A673 (cell line): ENCODE data around the gene ACAD9.

Experiments
- CTCF ChIP-seq: fragments of 300-800, 200-600 bp; sonication (generic); conservative IDR thresholded peaks from 2 replicates; pipeline ENCODE4 v1.5.1; 2017; ENCODE audit warnings: low read depth, mild to moderate bottlenecking, antibody characterized with exemption, low read length, moderate library complexity, mixed read lengths
- EZH2 ChIP-seq: fragments of 200-600 bp; sonication (generic); IDR thresholded peaks from 2 replicates; pipeline ENCODE4 v1.6.1; 2017; ENCODE audit warnings: borderline replicate concordance, low read depth, mild to moderate bottlenecking, mixed read lengths, antibody characterized with exemption, low read length; ENCODE audit not compliant: poor library complexity, severe bottlenecking

GRCh38 chr3:128872282-128872681, 7.1 kb upstream of the ACAD9 start:
- no peak for TF ChIP-seq CTCF
- no peak for TF ChIP-seq EZH2
